Measurements from ENCODE around the gene MARCHF2. TPM values are rescaled to one million over a fixed set of nuclear protein-coding genes. Genes with fewer than 3 reads are reported as not detected.

Gene MARCHF2

DNA sequence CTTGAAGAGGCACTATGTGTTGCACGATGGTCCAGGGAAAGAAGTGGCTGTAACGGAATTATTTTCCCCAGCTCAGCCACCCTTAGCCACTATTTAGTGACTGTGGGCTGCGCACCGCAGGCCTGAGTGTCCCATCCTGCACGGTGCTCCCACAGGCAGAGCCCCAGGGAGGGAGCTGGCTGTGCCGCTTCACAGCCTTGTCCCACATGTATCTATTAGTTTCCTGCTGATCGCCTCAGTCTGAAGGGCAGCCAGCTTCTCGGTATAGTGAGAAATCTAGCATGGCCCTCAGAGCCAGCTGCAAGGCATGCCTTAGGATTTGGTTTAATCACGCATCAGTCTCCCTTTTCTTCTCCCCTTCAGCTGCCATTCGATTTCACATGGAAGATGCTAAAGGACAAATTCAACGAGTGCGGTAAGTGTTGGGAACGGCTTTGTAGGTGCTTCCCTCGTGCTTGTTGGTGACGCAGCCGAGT is 73.6 kb downstream of the MARCHF2 start:
- WGBS = 95% methylated on average over 16 of the region's 16 CpGs
- Histone ChIP-seq H4K91ac (ENCODE audit: low read length) (no peak overlapping the region), H2BK120ac (ENCODE audit: low read depth, low read length) (no peak overlapping the region)

DNA sequence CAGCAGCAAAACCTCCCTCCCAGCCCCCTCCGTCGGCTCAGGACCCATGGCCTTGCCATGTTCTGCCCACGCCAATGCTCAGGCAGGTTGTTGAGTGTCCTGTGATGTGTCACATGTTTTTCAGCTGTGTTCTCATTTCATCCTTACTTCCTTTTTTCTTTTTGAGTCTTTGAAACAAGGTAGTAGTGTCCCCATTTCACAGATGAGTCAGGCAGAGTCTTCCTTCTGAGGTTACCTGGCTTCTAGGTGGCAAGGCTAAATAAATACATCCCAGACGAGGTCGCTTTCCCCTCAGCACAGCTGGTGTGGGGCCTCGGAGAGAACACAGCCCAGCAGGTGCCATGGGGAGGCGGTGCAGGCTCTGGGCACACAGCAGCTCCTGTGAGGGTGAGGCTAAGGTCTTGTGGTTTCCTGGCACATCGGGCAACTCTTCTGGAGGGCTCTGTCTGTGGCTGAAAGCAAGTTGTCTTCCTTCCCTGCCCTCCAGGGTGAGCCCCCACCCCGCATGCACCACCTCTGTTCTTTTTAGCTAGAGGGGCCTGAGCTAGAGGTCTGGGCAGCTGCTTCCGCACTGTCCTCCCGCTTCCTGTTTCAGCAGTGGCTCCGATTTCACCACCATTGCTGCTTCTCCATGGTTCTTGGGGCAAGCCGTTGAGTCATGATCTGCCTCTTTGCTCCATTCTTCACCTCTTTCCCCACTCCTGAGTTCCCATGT is 74.2 kb downstream of the MARCHF2 start:
- Histone ChIP-seq H3K18ac (ENCODE audit: low read depth in 1 of 2, low read length in 2 of 2) (no peak overlapping the region), H3K4me1 (ENCODE audit: control insufficient read depth, insufficient read depth, low read depth, low read length) (no peaks in the 10 kb centered on the region), H3K4me3 (ENCODE audit: insufficient read depth in 1 of 2, low read depth in 1 of 2, low read length in 2 of 2) (no peak overlapping the region), H3K79me1 (replicated peaks; ENCODE audit: low read length, poor library complexity, severe bottlenecking) (peaks cover 45% of the 10 kb centered on the region), H2AFZ (ENCODE audit: low read depth, low read length) (no peak overlapping the region), H2BK5ac (ENCODE audit: low read depth, low read length, poor library complexity, severe bottlenecking) (no peak overlapping the region), H3K36me3 (ENCODE audit: control insufficient read depth in 1 of 2, insufficient read depth in 2 of 2, low read depth in 1 of 2, low read length in 2 of 2) (peaks cover 72 to 89% of the 10 kb centered on the region in 2 experiments), H2BK120ac (ENCODE audit: low read depth, low read length) (no peak overlapping the region), H3K9ac (ENCODE audit: low read length) (no peak overlapping the region), H3K4me2 (ENCODE audit: low read length, poor library complexity, severe bottlenecking) (no peak overlapping the region), H4K8ac (ENCODE audit: low read length) (no peak overlapping the region), H2BK15ac (ENCODE audit: low read depth, poor library complexity, severe bottlenecking) (no peak overlapping the region), H3K14ac (ENCODE audit: low read length in 2 of 2) (no peak overlapping the region), H3K23ac (ENCODE audit: low read length in 2 of 2) (no peak overlapping the region), H4K91ac (ENCODE audit: low read length) (no peak overlapping the region), H3K27me3 (ENCODE audit: control insufficient read depth in 1 of 2, insufficient read depth in 1 of 2, low read length in 2 of 2) (no peaks in the 10 kb centered on the region), H3K4ac (ENCODE audit: low read depth in 1 of 2, low read length in 2 of 2) (no peak overlapping the region), H2AK5ac (ENCODE audit: low read length, severe bottlenecking) (no peak overlapping the region), H3K9me3 (ENCODE audit: control insufficient read depth, low read length) (no peaks in the 10 kb centered on the region), H3K27ac (ENCODE audit: low read length, poor library complexity, severe bottlenecking) (no peak overlapping the region), H2BK12ac (ENCODE audit: low read length in 2 of 2) (no peak overlapping the region)
- DNase-seq = no peak
- WGBS = 98% methylated on average over 11 of the region's 13 CpGs

More for the DNA sequence above, 73.6 kb downstream of the MARCHF2 start:
- no peak overlapping the region for H3K4me3 ChIP-seq (ENCODE audit: insufficient read depth in 1 of 2, low read depth in 1 of 2, low read length in 2 of 2)
- no peaks in the 10 kb centered on the region for H3K4me1 ChIP-seq (ENCODE audit: control insufficient read depth, insufficient read depth, low read depth, low read length)
- no peak overlapping the region for H2BK12ac ChIP-seq (ENCODE audit: low read length in 2 of 2)
- no peaks in the 10 kb centered on the region for H3K27me3 ChIP-seq (ENCODE audit: control insufficient read depth in 1 of 2, insufficient read depth in 1 of 2, low read length in 2 of 2)
- H3K9ac ChIP-seq (ENCODE audit: low read length) = no peak overlapping the region
- H3K14ac ChIP-seq (ENCODE audit: low read length in 2 of 2) = no peak overlapping the region
- no peak overlapping the region for H2BK5ac ChIP-seq (ENCODE audit: low read depth, low read length, poor library complexity, severe bottlenecking)
- no peak overlapping the region for H4K8ac ChIP-seq (ENCODE audit: low read length)
- peaks cover 45% of the 10 kb centered on the region for H3K79me1 ChIP-seq (replicated peaks; ENCODE audit: low read length, poor library complexity, severe bottlenecking)
- H2BK15ac ChIP-seq (ENCODE audit: low read depth, poor library complexity, severe bottlenecking) = no peak overlapping the region
- H2AK5ac ChIP-seq (ENCODE audit: low read length, severe bottlenecking) = no peak overlapping the region
- H3K4ac ChIP-seq (ENCODE audit: low read depth in 1 of 2, low read length in 2 of 2) = no peak overlapping the region
- H3K18ac ChIP-seq (ENCODE audit: low read depth in 1 of 2, low read length in 2 of 2) = no peak overlapping the region
- H3K9me3 ChIP-seq (ENCODE audit: control insufficient read depth, low read length) = no peaks in the 10 kb centered on the region
- no peak overlapping the region for H3K4me2 ChIP-seq (ENCODE audit: low read length, poor library complexity, severe bottlenecking)
- no peak for DNase-seq
- peaks cover 76 to 94% of the 10 kb centered on the region in 2 experiments for H3K36me3 ChIP-seq (ENCODE audit: control insufficient read depth in 1 of 2, insufficient read depth in 2 of 2, low read depth in 1 of 2, low read length in 2 of 2)
- no peak overlapping the region for H2AFZ ChIP-seq (ENCODE audit: low read depth, low read length)
- H3K23ac ChIP-seq (ENCODE audit: low read length in 2 of 2) = no peak overlapping the region
- no peak overlapping the region for H3K27ac ChIP-seq (ENCODE audit: low read length, poor library complexity, severe bottlenecking)

GRCh38 chr19:8488365-8488764 is 75.3 kb downstream of the MARCHF2 start:
- Histone ChIP-seq H3K14ac (ENCODE audit: low read length in 2 of 2) (no peak overlapping the region), H2AK5ac (ENCODE audit: low read length, severe bottlenecking) (no peak overlapping the region), H3K9me3 (ENCODE audit: control insufficient read depth, low read length) (no peaks in the 10 kb centered on the region), H4K8ac (ENCODE audit: low read length) (no peak overlapping the region), H2AFZ (ENCODE audit: low read depth, low read length) (no peak overlapping the region), H2BK12ac (ENCODE audit: low read length in 2 of 2) (no peak overlapping the region), H3K36me3 (ENCODE audit: control insufficient read depth in 1 of 2, insufficient read depth in 2 of 2, low read depth in 1 of 2, low read length in 2 of 2) (peaks cover 61 to 83% of the 10 kb centered on the region in 2 experiments), H3K18ac (ENCODE audit: low read depth in 1 of 2, low read length in 2 of 2) (no peak overlapping the region), H3K27me3 (ENCODE audit: control insufficient read depth in 1 of 2, insufficient read depth in 1 of 2, low read length in 2 of 2) (no peaks in the 10 kb centered on the region), H3K4ac (ENCODE audit: low read depth in 1 of 2, low read length in 2 of 2) (no peak overlapping the region), H3K79me1 (replicated peaks; ENCODE audit: low read length, poor library complexity, severe bottlenecking) (peaks cover 42% of the 10 kb centered on the region), H3K4me2 (ENCODE audit: low read length, poor library complexity, severe bottlenecking) (no peak overlapping the region), H2BK5ac (ENCODE audit: low read depth, low read length, poor library complexity, severe bottlenecking) (no peak overlapping the region), H3K27ac (ENCODE audit: low read length, poor library complexity, severe bottlenecking) (no peak overlapping the region), H3K4me1 (ENCODE audit: control insufficient read depth, insufficient read depth, low read depth, low read length) (no peaks in the 10 kb centered on the region), H3K9ac (ENCODE audit: low read length) (no peak overlapping the region), H4K91ac (ENCODE audit: low read length) (no peak overlapping the region), H3K4me3 (ENCODE audit: insufficient read depth in 1 of 2, low read depth in 1 of 2, low read length in 2 of 2) (no peak overlapping the region), H2BK15ac (ENCODE audit: low read depth, poor library complexity, severe bottlenecking) (no peak overlapping the region), H3K23ac (ENCODE audit: low read length in 2 of 2) (no peak overlapping the region), H2BK120ac (ENCODE audit: low read depth, low read length) (no peak overlapping the region)
- WGBS = 83% methylated on average over 15 of the region's 15 CpGs
- DNase-seq = no peak

Small RNAs within 50 kb of the gene (small RNA-seq; reads per million reads assigned to genes)
- not detected for gene MIR4999 (ENCODE audit: low read depth)
